KMS-11 (cell line): ENCODE measurements around the gene MX2.

ENCODE experiments used
- H2AFZ ChIP-seq: fragments of 200-600 bp; sonication (generic); 2 replicates; pipeline ENCODE4 v1.6.1; 2016; ENCODE audit warnings: antibody characterized with exemption, mixed run types, low read depth
- H3K27ac ChIP-seq: fragments of 200-600 bp; sonication (generic); 2 replicates; pipeline ENCODE4 v1.6.1; 2016; ENCODE audit warnings: mild to moderate bottlenecking, mixed run types
- H3K27me3 ChIP-seq: fragments of 200-600 bp; sonication (generic); 2 replicates; pipeline ENCODE4 v1.6.1; 2017; ENCODE audit warnings: mild to moderate bottlenecking, low read depth, mixed run types, moderate library complexity; ENCODE audit not compliant: insufficient read depth
- H3K36me3 ChIP-seq: fragments of 200-600 bp; sonication (generic); 2 replicates; pipeline ENCODE4 v1.6.1; 2017; ENCODE audit warnings: mild to moderate bottlenecking, mixed run types; ENCODE audit not compliant: insufficient read depth
- H3K4me1 ChIP-seq: fragments of 200-600 bp; sonication (generic); 2 replicates; pipeline ENCODE4 v1.6.1; 2016; ENCODE audit warnings: mild to moderate bottlenecking, low read depth, mixed run types; ENCODE audit not compliant: poor library complexity, severe bottlenecking
- H3K4me2 ChIP-seq: fragments of 200-600 bp; sonication (generic); 2 replicates; pipeline ENCODE4 v1.7.0; 2016; ENCODE audit warnings: mild to moderate bottlenecking, mixed run types
- H3K4me3 ChIP-seq: fragments of 200-600 bp; sonication (generic); IDR thresholded peaks from 2 replicates; pipeline ENCODE4 v1.6.1; 2017; ENCODE audit warnings: low read depth, low read length, mixed read lengths; ENCODE audit not compliant: insufficient read depth
- H3K79me2 ChIP-seq: fragments of 200-600 bp; sonication (generic); 2 replicates; pipeline ENCODE4 v1.6.1; 2016; ENCODE audit warnings: low read depth, mixed run types; ENCODE audit not compliant: insufficient read depth
- H3K9ac ChIP-seq: fragments of 200-600 bp; sonication (generic); 2 replicates; pipeline ENCODE4 v1.6.1; 2016; ENCODE audit warnings: mild to moderate bottlenecking, mixed run types
- H4K20me1 ChIP-seq: fragments of 200-600 bp; sonication (generic); 2 replicates; pipeline ENCODE4 v1.6.1; 2016; ENCODE audit warnings: mild to moderate bottlenecking, mixed run types; ENCODE audit not compliant: insufficient read depth
- TF ChIP-seq, protein P1 (sequence below): fragments of 200-600 bp; sonication (generic); conservative IDR thresholded peaks from 2 replicates; pipeline ENCODE4 v1.6.1; 2017; ENCODE audit warnings: low read depth, mild to moderate bottlenecking, antibody characterized with exemption, low read length, moderate library complexity, mixed read lengths

MX2 gene

DNA sequence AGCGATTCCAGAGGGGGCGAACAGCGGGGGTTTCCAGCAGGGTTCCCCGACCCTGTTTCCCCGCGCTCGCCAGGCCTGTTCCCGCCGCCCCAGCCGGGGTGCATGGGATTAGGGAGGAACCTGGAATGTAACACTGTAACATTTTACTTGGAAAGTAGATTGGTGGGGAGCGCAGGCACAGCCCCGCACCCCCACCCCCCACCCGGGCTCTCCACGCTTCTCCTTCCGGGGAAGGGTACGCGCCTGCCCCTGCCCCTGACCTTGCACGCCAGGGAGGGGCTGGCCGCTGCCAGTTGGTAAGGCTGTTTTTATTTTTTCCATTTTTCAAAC is 44.8 kb upstream of the MX2 start:
- H4K20me1 ChIP-seq = no peaks in the 10 kb centered on the region
- H3K79me2 ChIP-seq = no peaks in the 10 kb centered on the region
- H3K36me3 ChIP-seq = no peaks in the 10 kb centered on the region
- H3K27me3 ChIP-seq = no peaks in the 10 kb centered on the region
- H3K4me2 ChIP-seq = no peak overlapping the region
- peaks cover 22% of the 10 kb centered on the region for H3K4me1 ChIP-seq
- no peak overlapping the region for H3K27ac ChIP-seq
- TF ChIP-seq, protein P1, sequence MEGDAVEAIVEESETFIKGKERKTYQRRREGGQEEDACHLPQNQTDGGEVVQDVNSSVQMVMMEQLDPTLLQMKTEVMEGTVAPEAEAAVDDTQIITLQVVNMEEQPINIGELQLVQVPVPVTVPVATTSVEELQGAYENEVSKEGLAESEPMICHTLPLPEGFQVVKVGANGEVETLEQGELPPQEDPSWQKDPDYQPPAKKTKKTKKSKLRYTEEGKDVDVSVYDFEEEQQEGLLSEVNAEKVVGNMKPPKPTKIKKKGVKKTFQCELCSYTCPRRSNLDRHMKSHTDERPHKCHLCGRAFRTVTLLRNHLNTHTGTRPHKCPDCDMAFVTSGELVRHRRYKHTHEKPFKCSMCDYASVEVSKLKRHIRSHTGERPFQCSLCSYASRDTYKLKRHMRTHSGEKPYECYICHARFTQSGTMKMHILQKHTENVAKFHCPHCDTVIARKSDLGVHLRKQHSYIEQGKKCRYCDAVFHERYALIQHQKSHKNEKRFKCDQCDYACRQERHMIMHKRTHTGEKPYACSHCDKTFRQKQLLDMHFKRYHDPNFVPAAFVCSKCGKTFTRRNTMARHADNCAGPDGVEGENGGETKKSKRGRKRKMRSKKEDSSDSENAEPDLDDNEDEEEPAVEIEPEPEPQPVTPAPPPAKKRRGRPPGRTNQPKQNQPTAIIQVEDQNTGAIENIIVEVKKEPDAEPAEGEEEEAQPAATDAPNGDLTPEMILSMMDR = no peak
- no peak overlapping the region for H3K4me3 ChIP-seq
- no peak overlapping the region for H3K9ac ChIP-seq
- no peak overlapping the region for H2AFZ ChIP-seq

DNA sequence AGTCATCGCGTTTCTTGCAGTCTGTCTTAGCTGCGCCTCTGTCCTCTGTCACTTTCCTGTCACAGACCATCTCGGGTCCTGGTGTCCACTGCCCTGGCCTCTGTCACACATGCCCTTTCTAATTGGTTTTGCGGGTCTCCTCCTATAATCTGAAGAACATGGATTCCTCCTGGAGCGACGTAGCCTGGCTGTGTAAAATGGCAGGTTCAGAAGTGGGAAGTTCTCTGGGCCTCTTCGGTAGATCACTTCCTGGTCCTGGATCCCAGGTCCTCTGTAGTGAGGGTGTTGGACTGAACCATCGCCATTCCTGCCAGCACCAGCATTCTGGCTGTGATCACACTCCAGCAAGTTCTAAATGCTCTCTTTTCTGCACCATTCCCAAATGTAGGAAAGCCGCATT is 44.4 kb upstream of the MX2 start:
- no peak overlapping the region for H3K4me3 ChIP-seq

DNA sequence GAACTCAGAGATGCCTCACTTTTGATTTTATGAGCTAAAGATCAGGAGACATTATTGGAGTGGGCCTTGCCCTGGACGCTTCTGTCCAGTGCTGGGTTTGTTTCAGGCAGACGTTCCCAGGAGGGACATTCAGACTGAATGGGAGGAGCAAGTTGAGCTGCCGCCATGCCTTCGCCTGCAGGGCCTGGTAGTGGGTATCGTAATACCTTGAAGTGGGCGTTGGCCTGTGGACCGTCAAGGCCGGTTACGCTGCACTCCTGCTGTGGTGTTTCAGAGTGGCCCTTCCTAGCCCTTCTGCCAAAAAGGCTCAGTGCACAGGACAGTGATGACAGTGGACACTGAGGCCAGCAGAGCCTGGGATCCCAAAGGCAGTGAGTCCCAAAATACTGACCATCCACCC is 43.6 kb upstream of the MX2 start:
- Histone ChIP-seq H3K36me3 (no peaks in the 10 kb centered on the region), H3K4me1 (peaks cover 34% of the 10 kb centered on the region), H3K27me3 (no peaks in the 10 kb centered on the region), H3K4me3 (no peak overlapping the region), H3K27ac (no peak overlapping the region), H3K9ac (no peak overlapping the region), H4K20me1 (no peaks in the 10 kb centered on the region), H2AFZ (no peak overlapping the region), H3K79me2 (no peaks in the 10 kb centered on the region), H3K4me2 (no peak overlapping the region)
- TF ChIP-seq, protein P1 = no peak

More for the DNA sequence above, 44.4 kb upstream of the MX2 start:
- Histone ChIP-seq H3K4me2 (no peak overlapping the region), H4K20me1 (no peaks in the 10 kb centered on the region), H3K27ac (no peak overlapping the region), H3K36me3 (no peaks in the 10 kb centered on the region), H3K27me3 (no peaks in the 10 kb centered on the region), H3K9ac (no peak overlapping the region), H3K4me1 (peaks cover 26% of the 10 kb centered on the region), H3K79me2 (no peaks in the 10 kb centered on the region), H2AFZ (no peak overlapping the region)
- TF ChIP-seq, protein P1 = no peak

DNA sequence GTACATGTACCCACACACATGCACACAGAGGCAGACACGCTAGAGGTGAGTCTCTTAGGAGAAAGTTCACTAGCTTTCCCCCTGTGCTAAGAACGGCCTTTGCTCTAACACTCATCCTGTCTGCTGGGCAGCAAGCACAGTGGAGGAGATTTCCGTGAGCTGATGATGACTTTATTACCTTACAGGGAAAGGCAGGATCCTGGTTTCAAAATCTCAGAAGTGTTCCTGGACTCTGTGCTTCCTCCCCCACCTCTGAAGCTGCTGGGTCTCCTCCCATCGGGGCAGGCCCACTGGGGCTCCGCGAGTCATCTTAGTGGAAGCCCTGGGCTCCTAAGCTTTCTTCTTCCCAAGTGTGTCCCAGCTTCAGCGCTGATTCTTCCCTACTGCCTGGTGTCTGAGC is 42.6 kb upstream of the MX2 start:
- H3K79me2 ChIP-seq = no peaks in the 10 kb centered on the region
- H2AFZ ChIP-seq = no peak overlapping the region
- H3K4me2 ChIP-seq = no peak overlapping the region
- no peaks in the 10 kb centered on the region for H3K36me3 ChIP-seq
- peaks cover 37% of the 10 kb centered on the region for H3K4me1 ChIP-seq
- H4K20me1 ChIP-seq = no peaks in the 10 kb centered on the region
- no peak overlapping the region for H3K4me3 ChIP-seq
- no peaks in the 10 kb centered on the region for H3K27me3 ChIP-seq
- TF ChIP-seq, protein P1 = no peak
- no peak overlapping the region for H3K9ac ChIP-seq
- no peak overlapping the region for H3K27ac ChIP-seq
